Activated B cell treated with CpG ODN at 0.5 μM for 24 hours (primary cell): ENCODE data around the gene ALDH1L1. TPM values are rescaled to one million over a fixed set of nuclear protein-coding genes. Genes with fewer than 3 reads are reported as not detected.

ENCODE experiments used
- ATAC-seq: fragments of 200-7000 bp; cut with Tn5 transposase; one replicate; pipeline ENCODE4 v1.10.0; 2021; ENCODE audit warnings: low read depth, mild to moderate bottlenecking, moderate library complexity
- CTCF ChIA-PET: fragments of 350-600 bp; sonication (Branson Sonifier 250); formaldehyde crosslinking; loops from one replicate; lab custom pipeline; 2021; ENCODE audit warnings: antibody characterized with exemption; lab: Charles Lee
- POLR2A ChIA-PET: fragments of 350-600 bp; sonication (Branson Sonifier 250); formaldehyde crosslinking; loops from one replicate; lab custom pipeline; 2021; ENCODE audit warnings: antibody characterized with exemption; lab: Charles Lee
- DNase-seq: peaks from one replicate; pipeline ENCODE4 v3.0.0; 2022
- H3K27ac Mint-ChIP-seq: one replicate; pipeline ENCODE4 v1.8.0; 2020; ENCODE audit warnings: mixed read lengths
- H3K27me3 Mint-ChIP-seq: one replicate; pipeline ENCODE4 v1.8.0; 2021; ENCODE audit warnings: mixed read lengths
- H3K36me3 Mint-ChIP-seq: one replicate; pipeline ENCODE4 v1.8.0; 2021; ENCODE audit warnings: low read depth, mixed read lengths
- H3K4me1 Mint-ChIP-seq: one replicate; pipeline ENCODE4 v1.8.0; 2021; ENCODE audit warnings: mixed read lengths
- H3K4me3 Mint-ChIP-seq: one replicate; pipeline ENCODE4 v1.8.0; 2020; ENCODE audit warnings: mild to moderate bottlenecking, mixed read lengths
- H3K9me3 Mint-ChIP-seq: one replicate; pipeline ENCODE4 v1.8.0; 2020; ENCODE audit warnings: mixed read lengths
- intact Hi-C: fragments of 100-400 bp; cut with micrococcal nuclease; formaldehyde crosslinking; loops from one replicate; pipeline ENCODE4 v1.15.1; 2024
- total RNA-seq: library from RNA; stranded (reverse); gene quantifications from 2 replicates; pipeline ENCODE4 v1.2.3, GENCODE V29; 2022
- TF ChIP-seq, protein P1 (sequence below): fragments of 200-600 bp; IDR thresholded peaks from one replicate; pipeline ENCODE4 v1.8.0; 2022; ENCODE audit warnings: antibody characterized with exemption, mild to moderate bottlenecking

ALDH1L1 gene
- total RNA-seq, 1 donor from 2014 or later: not detected

DNA sequence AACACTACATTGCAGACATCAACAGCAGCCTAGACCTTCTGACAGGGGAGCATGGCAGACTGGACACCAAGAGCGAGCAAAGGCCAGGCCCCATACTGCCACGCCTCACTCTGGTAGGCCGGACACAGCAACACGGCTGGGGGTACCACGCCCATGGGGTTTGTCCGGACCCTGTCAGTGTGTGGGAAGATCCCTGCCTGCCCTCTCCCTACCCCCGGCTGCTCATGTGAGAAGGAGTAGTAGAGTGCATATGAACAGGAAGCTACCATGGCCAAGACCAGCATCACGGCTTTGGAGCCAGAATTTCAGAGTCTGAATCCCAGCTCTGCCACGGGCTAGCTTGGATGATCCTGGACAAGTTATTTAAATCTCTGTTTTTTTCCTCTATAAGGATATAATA is 27.9 kb downstream of the ALDH1L1 start:
- POLR2A ChIA-PET: no interaction called here
- intact Hi-C loops: no loop called here
- Mint-ChIP-seq H3K27ac (no peak overlapping the region), H3K9me3 (no peaks in the 10 kb centered on the region), H3K36me3 (no peaks in the 10 kb centered on the region), H3K27me3 (no peaks in the 10 kb centered on the region), H3K4me3 (no peak overlapping the region), H3K4me1 (no peaks in the 10 kb centered on the region)
- DNase-seq (no peak), ATAC-seq (no peak)
- TF ChIP-seq, protein P1, sequence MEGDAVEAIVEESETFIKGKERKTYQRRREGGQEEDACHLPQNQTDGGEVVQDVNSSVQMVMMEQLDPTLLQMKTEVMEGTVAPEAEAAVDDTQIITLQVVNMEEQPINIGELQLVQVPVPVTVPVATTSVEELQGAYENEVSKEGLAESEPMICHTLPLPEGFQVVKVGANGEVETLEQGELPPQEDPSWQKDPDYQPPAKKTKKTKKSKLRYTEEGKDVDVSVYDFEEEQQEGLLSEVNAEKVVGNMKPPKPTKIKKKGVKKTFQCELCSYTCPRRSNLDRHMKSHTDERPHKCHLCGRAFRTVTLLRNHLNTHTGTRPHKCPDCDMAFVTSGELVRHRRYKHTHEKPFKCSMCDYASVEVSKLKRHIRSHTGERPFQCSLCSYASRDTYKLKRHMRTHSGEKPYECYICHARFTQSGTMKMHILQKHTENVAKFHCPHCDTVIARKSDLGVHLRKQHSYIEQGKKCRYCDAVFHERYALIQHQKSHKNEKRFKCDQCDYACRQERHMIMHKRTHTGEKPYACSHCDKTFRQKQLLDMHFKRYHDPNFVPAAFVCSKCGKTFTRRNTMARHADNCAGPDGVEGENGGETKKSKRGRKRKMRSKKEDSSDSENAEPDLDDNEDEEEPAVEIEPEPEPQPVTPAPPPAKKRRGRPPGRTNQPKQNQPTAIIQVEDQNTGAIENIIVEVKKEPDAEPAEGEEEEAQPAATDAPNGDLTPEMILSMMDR: no peak
- CTCF ChIA-PET: no interaction called here

DNA sequence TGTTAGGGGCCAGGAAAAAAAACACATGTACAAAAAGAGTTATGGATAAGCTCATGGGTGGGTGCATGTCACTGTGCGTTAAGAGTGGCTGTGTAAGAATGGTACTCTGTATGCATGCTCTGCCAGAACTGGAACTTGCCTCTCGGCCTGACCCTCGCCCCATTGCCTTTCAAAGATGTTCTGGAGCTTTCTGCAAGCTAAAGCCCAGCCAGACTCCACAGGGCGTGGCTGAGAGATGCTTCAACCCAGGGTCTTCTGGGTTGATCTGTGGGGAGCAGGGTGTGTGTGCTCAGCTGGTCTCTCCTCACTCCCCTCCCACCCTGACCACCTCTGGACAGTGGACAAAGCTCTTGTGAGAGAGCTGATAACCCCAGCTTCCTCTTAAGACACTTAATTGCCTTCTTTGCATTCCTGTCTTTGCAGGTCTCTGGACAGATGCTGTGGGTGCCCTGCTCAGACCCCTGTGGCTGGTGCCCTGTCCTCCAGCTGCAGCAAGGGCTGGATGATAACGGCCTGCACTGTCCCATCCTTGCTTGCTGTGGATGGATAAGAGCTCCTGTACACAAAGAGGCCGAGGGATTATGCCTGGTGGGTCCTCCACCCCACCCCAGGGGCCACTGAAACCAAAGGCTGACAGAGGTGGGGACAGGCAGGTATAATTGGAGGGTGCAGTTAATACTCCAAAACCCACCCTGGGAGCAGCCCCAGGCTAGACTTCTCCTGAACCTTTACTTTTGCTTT is 28.7 kb downstream of the ALDH1L1 start:
- TF ChIP-seq, protein P1: no peak
- no peaks in the 10 kb centered on the region for H3K27me3 Mint-ChIP-seq
- no peaks in the 10 kb centered on the region for H3K9me3 Mint-ChIP-seq
- H3K36me3 Mint-ChIP-seq: no peaks in the 10 kb centered on the region
- no peak for DNase-seq
- intact Hi-C loops: no loop called here
- H3K4me1 Mint-ChIP-seq: no peaks in the 10 kb centered on the region
- ChIA-PET CTCF (no interaction called here), POLR2A (no interaction called here)
- ATAC-seq: no peak
- no peak overlapping the region for H3K27ac Mint-ChIP-seq
- no peak overlapping the region for H3K4me3 Mint-ChIP-seq

DNA sequence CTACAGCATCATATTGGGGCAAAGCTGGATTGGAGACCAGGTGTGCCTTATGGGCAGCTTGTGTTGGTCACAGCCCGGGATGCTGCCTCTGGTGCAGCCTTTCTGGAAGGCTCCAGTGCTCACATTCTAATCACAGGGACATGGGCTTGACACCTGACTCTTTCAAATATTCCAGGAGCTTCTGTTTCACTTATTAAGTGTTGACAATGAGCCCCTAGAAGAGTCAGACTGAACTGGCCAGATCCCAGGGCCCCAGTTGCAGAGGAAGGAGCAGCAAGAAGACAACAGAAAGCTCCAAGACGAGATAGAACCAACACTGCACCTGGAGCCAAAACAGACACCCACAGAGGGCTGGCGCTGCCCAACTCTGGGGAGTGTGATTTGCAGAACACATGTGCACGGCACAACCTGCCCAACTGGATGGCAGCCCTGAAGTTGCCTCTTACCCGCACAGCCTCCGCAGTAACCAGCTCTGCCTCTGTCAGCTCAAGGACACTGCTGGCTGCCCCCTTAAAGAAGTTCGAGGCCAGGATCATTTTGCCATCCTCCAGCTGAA is 30.3 kb downstream of the ALDH1L1 start:
- POLR2A ChIA-PET: no interaction called here
- TF ChIP-seq, protein P1: no peak
- Mint-ChIP-seq H3K4me3 (no peak overlapping the region), H3K27me3 (no peaks in the 10 kb centered on the region), H3K36me3 (no peaks in the 10 kb centered on the region), H3K9me3 (no peaks in the 10 kb centered on the region), H3K4me1 (no peaks in the 10 kb centered on the region), H3K27ac (no peak overlapping the region)
- CTCF ChIA-PET: no interaction called here
- no peak for ATAC-seq
- intact Hi-C loops: no loop called here
- DNase-seq: no peak

DNA sequence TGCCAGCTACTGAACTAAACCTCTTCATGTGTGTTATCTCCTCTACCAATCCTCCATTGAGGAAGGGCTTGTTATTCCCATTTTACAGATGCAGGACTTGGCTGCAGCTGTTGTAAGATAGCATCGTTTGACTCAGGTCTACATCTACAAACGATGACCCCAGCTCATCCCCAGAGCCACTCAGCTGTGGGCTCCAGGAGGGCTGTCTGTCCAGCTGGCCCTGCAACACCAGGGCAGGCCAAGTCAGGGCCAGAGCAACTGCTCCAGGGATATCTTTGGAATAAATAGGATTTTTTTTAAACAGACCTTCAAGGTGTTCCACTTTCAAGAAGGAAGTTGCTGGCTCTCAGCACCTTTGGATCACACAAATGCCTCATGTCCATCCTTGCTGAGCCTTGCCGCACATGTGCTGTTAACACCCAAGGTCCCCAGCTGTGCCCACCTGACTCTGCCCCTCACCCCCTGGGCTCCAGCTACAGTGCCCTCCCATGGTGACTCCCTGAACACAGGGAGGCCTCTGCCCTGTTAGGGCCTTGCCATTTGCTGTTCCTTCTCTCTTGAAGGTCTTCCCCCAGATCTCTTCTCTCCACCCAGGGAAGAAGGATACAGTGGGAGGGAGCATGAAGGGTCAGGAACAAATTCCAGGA is 31.0 kb downstream of the ALDH1L1 start:
- intact Hi-C loops: no loop called here
- H3K36me3 Mint-ChIP-seq: no peaks in the 10 kb centered on the region
- no peak overlapping the region for H3K27ac Mint-ChIP-seq
- CTCF ChIA-PET: no interaction called here
- H3K4me3 Mint-ChIP-seq: no peak overlapping the region
- no peak for ATAC-seq
- H3K9me3 Mint-ChIP-seq: no peaks in the 10 kb centered on the region
- no peaks in the 10 kb centered on the region for H3K4me1 Mint-ChIP-seq
- no peaks in the 10 kb centered on the region for H3K27me3 Mint-ChIP-seq
- no peak for DNase-seq
- POLR2A ChIA-PET: no interaction called here
- TF ChIP-seq, protein P1: no peak

DNA sequence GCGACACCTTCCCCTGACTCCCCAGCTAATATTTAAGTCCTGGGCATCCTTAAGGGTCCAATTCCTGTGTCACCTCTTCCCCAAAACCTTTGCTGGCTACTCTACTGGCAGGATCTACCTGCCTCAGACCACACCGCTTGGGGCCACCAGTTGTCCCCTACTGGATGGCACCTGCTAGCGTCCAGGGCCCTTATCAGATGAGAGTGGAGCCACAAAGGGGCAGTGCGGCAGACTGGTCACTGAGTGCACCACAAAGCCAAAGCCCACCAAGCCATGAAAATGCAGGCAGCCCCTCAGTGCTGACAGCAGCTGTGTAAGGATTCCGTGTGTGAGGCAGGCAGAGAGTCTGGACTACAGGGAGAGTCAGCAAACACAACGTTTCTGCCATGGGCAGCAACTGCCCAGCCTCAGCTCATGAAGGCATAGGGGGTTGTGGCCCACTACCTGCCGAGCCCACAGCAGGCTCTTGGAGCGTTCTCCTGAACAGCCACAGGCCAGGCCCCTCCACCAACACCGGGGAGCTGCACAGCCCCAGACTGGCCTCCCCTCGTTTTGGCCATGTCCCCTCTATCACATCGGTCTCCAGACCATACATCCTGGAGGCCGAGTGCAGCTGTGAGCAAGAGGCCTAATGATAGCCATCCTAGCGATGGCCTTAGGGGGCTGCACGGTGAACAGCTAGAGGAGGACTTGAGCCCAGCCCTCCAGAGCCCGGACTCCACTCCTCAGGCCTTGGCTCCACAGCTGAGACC is 32.3 kb downstream of the ALDH1L1 start:
- no peak for ATAC-seq
- no peaks in the 10 kb centered on the region for H3K9me3 Mint-ChIP-seq
- DNase-seq: no peak
- intact Hi-C loops: no loop called here
- H3K27ac Mint-ChIP-seq: no peak overlapping the region
- ChIA-PET CTCF (no interaction called here), POLR2A (no interaction called here)
- H3K4me1 Mint-ChIP-seq: no peaks in the 10 kb centered on the region
- peaks cover 4% of the 10 kb centered on the region for H3K27me3 Mint-ChIP-seq
- H3K4me3 Mint-ChIP-seq: no peak overlapping the region
- H3K36me3 Mint-ChIP-seq: no peaks in the 10 kb centered on the region
- TF ChIP-seq, protein P1: no peak
